ENCODE results near the gene TMIGD2.
A peak's percentile ranks its signal among the peaks of the same experiment; 100 is the strongest.
"Not testable (repeated sequence)": the region's sequence is repeated elsewhere in the genome, so short reads cannot be mapped to it uniquely, and the experiment has no call there.

Gene TMIGD2

DNA sequence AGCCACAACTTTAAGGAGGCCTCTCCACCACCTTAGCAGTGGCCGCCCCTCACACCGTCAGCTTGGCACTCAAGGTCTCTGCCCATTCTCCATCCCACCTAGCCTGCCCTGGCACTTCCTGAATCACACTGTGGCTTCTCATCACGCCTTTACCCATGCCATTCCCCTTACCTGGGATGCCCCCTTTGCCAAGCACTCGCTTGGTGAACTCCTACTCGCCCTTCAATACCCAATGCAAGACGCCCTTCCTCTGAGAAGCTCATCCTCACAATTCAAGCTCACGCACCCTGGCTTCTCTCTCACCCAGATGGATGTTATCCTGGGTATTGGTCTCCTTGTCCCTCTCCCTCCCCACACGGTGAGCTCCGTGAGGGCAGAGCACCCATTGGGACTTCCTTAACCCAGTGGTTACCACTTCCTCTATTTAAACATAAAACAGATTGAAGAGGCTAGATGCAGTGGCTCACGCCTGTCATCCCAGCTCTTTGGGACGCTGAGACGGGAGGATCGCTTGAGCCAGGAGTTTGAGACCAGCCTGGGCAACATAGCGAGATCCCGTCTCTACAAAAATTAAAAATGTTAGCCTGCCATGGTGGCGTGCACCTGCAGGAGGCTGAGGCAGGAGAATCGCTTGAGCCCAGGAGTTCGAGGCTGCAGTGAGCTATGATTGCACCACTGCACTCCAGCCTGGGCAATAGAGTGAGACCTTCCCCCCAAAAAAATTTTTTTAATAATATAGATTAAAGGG lies 35.8 kb downstream of the TMIGD2 start:
- no peak for DNase-seq

DNA sequence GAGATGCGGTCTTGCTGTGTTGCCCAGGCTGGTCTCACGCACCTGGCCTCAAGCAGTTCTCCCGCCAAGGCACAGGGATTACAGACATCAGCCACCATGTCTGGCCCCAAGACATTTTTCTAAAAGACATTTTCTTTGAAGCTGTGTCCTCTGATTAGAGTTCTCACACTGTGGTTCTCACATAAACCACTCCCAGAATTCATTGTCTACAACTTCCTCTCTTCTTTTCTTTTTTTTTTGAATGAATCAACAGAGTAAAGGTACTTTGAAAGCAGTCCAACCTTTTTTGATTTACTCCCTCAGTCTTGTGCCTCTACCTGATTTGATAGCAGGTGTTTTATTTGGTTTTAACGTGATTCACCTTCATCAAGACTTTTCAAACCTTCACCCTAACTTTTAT lies 37.4 kb downstream of the TMIGD2 start:
- no peak for DNase-seq

DNA sequence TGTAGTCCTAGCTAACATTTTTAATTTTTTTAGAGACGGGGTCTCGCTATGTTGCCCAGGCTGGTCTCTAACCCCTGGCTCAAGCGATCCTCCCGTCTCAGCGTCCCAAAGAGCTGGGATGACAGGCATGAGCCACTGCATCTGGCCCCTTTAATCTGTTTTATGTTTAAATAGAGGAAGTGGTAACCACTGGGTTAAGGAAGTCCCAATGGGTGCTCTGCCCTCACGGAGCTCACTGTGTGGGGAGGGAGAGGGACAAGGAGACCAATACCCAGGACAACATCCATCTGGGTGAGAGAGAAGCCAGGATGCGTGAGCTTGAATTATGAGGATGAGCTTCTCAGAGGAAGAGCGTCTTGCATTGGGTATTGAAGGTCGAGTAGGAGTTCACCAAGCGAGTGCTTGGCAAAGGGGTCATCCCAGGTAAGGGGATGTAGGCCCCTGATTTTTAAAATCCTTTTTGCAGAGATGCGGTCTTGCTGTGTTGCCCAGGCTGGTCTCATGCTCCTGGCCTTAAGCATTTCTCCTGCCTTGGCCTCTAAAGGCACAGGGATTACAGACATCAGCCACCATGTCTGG lies 41.5 kb downstream of the TMIGD2 start:
- no peak for DNase-seq

DNA sequence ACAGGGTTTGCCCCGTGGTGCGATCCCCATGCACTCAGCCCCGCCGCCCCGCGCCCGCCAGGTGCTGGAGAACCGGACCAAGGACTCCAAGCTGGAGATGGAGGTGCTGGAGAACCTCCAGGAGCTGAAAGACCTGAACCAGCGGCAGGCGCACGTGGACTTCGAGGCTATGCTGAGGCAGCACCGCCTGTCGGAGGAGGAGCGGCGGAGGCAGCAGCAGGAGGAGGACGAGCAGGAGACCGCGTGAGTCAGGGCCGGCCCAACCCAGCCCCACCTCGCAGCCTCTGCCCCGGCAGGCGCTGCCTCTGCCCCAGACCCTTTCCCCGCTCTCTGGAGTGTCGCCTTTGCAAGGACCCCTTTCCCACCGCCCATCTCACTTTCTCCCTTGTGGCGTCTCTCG lies 44.0 kb downstream of the TMIGD2 start:
- no peak for DNase-seq

DNA sequence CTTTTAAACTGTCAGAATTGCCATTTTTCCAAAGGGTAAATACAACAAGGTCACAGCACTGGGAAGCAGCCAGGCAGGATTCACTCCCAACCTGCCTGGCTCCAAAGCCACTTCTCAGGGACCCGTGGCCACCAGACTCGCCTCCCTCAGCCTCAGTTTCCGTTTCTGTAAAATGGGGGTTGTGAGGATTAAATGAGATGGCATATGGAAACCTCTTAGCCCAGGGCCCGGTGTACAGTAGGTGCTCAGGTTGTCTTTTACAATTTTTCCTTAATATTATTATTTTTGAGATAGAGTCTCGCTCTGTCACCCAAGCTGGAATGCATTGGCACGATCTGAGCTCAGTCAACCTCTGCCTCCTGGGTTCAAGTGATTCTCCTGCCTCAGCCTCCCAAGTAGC lies 45.2 kb downstream of the TMIGD2 start:
- DNase-seq, result no peak

DNA sequence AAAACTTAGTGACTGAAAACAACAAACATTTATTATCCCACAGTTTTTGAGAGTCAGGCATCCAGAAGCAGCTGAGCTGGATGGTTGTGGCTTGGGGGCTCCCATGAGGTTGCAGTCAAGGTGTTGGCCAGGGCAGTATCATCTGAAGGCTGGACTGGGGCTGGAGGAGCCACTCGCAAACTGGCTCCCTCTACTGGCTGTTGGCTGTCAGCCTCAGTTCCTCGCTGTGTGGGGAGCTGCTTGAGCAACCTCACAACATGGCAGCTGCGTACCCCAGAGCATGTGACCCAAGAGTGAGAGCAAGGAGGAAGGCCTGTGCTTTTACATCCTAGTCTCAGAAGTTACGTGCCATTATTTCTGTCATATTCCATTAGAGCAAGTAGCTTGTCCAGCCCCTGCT lies 45.6 kb downstream of the TMIGD2 start:
- DNase-seq, result no peak

DNA sequence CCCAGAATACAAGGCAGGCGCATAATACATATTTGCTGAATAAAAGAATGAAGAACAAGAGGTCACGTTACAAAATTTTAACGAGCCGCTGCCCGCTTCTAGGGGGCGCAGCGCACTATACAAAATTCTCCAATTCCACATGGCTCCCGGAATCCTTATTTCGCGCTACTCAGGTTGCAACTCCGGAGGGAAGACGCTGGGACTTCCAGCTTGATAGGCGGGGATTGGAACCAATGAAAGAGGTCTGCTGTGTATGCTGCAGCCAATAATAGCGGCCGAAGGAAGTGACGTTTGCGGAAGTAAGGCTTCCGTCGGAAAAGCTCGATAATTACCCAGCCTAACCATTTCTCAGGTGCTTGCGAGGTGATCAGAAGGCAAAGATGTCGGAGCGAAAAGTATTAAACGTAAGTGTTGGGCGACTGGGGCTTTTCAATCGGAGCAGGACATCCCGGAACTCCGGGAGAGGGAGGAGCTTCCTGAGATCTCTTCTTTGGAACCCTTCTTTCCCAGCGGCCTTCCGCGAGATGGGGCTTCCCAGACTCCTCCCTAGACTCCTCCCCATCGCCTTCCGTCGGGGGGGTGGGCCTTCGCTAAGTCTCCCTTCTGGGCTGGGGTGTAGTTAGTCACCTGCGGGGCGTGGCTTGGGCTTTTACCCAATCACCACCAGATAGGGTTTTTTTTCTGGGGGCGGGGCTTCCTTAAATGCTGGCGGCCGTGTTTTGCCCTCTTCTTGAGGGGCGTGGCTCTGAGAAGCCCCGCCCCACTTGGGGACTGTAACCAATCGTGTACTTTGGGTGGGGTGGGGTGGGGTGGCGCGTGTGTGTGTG lies 55.2 kb downstream of the TMIGD2 start, which contains the start of gene YJU2:
Gene YJU2, plus strand, starts transcription at position 314 of the 827 bp plus-strand sequence. Its CDS starts 67 bp downstream, at position 381.
- DNase-seq, result peak; percentile 97

DNA sequence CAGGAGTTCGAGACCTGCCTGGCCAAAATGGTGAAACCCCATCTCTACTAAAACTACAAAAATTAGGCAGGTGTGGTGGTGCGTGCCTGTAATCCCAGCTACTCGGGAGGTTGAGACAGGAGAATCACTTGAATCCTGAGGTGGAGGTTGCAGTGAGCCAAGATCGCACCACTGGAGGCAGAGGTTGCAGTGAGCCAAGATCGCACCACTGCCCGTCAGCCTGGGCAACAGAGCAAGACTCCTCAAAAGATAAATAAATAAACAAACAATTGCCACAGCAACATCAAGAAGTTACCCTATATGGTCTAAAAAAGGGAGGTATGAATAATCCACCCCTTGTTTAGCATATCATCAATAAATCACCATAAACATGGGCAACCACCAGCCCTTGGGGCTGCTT lies 56.3 kb downstream of the TMIGD2 start:
- not testable (repeated sequence) for DNase-seq
